RWPE1 (cell line): Measurements from ENCODE around the gene GPC3.

Experiments used
- CTCF ChIA-PET: fragments of 350-600 bp; sonication (Branson Sonifier 250); formaldehyde crosslinking; extraction: SDS; loops from one replicate; lab custom pipeline; 2021; lab: Yijun Ruan, JAX
- POLR2A ChIA-PET: fragments of 400-600 bp; formaldehyde crosslinking; extraction: SDS; loops from one replicate; lab custom pipeline; 2020; ENCODE audit warnings: antibody characterized with exemption; ENCODE audit not compliant: low non-redundant PET; lab: Yijun Ruan, JAX
- DNase-seq: peaks from one replicate; pipeline ENCODE4 v3.0.0; 2012; ENCODE audit warnings: low spot score
- H3K27ac ChIP-seq: fragments of 450-650 bp; 2 replicates; pipeline ENCODE4 v1.5.1; 2017
- TF ChIP-seq, protein P1 (sequence below): fragments of 450-650 bp; conservative IDR thresholded peaks from 2 replicates; pipeline ENCODE4 v1.5.1; 2017; ENCODE audit warnings: low read depth, mild to moderate bottlenecking

The GPC3 gene

DNA sequence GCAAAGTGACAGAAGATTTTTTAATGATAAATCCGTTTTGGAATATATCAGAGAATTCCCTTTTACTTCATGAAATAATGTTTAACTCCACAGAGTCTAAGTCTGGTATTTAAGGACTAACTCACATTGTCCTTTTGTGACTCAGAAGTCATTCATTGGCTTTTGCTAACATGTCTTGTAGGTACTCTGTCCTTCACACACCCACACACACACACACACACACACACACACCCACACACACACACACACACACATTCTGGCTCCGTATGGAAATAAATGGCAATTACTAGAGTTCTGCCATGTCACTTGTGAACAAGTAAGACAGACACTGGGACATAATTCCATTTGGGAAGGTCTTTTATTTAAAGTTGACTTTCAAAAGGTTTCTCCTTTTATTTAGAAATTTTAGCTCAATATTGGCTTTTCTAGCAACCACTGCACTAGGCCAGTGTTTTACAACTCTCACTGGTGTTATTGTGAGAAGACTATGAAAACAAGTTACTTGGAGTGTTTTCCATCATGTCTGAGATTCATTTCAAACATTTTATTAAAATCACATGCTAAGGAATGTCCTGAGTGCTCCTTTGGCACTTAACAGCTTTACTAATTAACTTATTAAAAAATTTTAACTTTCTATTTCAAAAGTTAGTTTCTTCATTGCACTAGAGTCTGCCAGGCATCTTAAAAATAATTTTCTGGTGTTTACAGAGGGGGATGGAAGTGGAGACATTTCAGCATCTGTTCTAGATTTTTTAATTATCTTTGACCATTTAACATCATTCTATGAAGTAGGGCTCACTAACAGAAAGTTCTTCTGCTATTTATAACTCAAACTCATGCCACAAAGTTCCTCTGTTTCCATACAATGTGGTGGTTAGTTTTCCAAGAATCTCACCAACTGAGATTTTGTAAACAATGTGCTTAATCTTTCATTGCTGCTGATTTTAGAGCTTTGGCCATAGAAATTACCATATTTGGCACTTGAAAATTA lies 329.8 kb downstream of the GPC3 start:
- TF ChIP-seq, protein P1, sequence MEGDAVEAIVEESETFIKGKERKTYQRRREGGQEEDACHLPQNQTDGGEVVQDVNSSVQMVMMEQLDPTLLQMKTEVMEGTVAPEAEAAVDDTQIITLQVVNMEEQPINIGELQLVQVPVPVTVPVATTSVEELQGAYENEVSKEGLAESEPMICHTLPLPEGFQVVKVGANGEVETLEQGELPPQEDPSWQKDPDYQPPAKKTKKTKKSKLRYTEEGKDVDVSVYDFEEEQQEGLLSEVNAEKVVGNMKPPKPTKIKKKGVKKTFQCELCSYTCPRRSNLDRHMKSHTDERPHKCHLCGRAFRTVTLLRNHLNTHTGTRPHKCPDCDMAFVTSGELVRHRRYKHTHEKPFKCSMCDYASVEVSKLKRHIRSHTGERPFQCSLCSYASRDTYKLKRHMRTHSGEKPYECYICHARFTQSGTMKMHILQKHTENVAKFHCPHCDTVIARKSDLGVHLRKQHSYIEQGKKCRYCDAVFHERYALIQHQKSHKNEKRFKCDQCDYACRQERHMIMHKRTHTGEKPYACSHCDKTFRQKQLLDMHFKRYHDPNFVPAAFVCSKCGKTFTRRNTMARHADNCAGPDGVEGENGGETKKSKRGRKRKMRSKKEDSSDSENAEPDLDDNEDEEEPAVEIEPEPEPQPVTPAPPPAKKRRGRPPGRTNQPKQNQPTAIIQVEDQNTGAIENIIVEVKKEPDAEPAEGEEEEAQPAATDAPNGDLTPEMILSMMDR = no peak
- H3K27ac ChIP-seq = no peak overlapping the region
- CTCF ChIA-PET = no interaction called here
- POLR2A ChIA-PET = no interaction called here
- no peak for DNase-seq

DNA sequence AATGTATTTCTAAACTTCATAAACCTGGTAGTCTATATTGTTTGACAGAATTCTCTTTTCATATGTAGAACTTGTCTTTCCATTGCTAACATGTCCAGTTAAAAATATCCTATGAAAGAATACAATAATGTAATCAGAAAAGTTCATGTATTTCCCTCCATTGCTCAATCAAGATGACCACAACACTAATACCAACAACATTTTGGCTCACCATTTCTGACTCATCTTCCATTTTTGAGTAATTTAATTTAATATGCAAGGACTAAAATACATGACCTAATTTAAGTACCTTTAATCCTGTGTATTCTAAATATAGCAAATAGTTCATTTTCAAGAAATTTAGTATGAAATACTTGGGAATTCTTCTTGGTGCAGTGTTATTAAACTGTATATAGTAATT lies 330.6 kb downstream of the GPC3 start:
- TF ChIP-seq, protein P1 = no peak
- CTCF ChIA-PET = no interaction called here
- no peak overlapping the region for H3K27ac ChIP-seq
- no peak for DNase-seq
- POLR2A ChIA-PET = no interaction called here

DNA sequence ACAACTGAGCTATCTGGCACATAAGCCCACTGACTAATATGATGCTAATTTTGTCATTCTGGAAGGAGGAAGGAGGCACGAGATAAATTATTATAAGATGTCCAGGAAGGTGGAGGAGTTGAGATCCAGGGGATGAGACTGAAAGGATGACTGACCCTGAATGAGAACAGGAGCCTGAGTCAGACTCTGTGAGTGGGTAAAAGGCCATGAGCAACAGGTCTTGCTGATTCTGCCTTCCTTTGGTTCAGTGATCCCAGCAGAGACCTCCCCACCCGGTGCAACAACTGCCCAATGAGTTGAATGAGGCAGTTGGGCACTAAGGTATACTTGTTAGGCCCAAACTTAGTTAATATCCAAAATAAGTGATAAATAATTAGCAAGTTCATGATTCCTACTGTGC lies 332.0 kb downstream of the GPC3 start:
- ChIA-PET POLR2A (no interaction called here), CTCF (no interaction called here)
- TF ChIP-seq, protein P1 = no peak
- no peak overlapping the region for H3K27ac ChIP-seq
- DNase-seq = no peak

GRCh38 chrX:133652185-133652584 lies 333.2 kb downstream of the GPC3 start:
- POLR2A ChIA-PET = no interaction called here
- DNase-seq = no peak
- CTCF ChIA-PET = interaction anchor here (0.6 kb wide), 1 partner anchor 19 kb away, joined by 3 read pairs; no protein-coding TSS in a partner anchor

DNA sequence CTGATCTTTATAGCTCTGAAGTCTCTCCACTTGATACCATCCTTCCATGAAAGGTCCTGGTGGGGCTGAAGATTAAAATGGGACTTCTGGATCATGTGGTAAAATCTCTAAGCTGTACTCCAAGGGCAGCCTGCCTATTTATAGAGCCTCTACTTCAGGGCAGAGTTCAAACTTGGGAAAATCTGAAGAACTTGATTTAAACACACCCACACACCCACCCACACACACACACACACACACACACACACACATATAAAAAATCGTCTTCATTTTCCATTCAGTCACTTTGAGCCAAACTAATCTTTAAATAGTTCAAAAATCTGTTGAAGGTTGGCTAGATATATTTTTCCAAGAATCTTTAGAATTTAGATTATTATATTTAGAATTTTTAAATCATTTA lies 335.2 kb downstream of the GPC3 start:
- no peak for DNase-seq
- TF ChIP-seq, protein P1 = no peak
- ChIA-PET POLR2A (no interaction called here), CTCF (no interaction called here)
- H3K27ac ChIP-seq = no peak overlapping the region

More at GRCh38 chrX:133652185-133652584, 333.2 kb downstream of the GPC3 start:
- TF ChIP-seq, protein P1 = no peak
- H3K27ac ChIP-seq = no peak overlapping the region

- H3K27ac ChIP-seq = no peak overlapping the region
- no peak for DNase-seq
- CTCF ChIA-PET = no interaction called here
- POLR2A ChIA-PET = no interaction called here
- TF ChIP-seq, protein P1 = no peak
Measured at GRCh38 chrX:133649651-133650050, 335.7 kb downstream of the GPC3 start.
